H1 (cell line): ENCODE measurements around the gene TEX44. TPM values are rescaled to one million over a fixed set of nuclear protein-coding genes. Genes with fewer than 3 reads are reported as not detected.

Source experiments
- CTCF ChIA-PET: fragments of 300-600 bp; sonication (Branson Sonifier 250); formaldehyde crosslinking; loops from one replicate; lab custom pipeline; 2021; ENCODE audit not compliant: partially characterized antibody; lab: Charles Lee
- POLR2A ChIA-PET: fragments of 300-600 bp; sonication (Branson Sonifier 250); formaldehyde crosslinking; loops from one replicate; lab custom pipeline; 2021; ENCODE audit warnings: inconsistent platforms; ENCODE audit not compliant: partially characterized antibody; lab: Charles Lee
- DNase-seq, 2 experiments: peaks; one replicate each; pipeline versions ENCODE4 v3.0.0 to v3.0.0-alpha.2; 2010 to 2022; ENCODE audit warnings: low spot score in 2 of 2, low read depth in 1 of 2, mixed read lengths in 1 of 2
- FAIRE-seq: peaks from 2 replicates; lab custom pipeline; 2011; peaks lifted over from hg19 to GRCh38; lab: Jason Lieb, UNC
- H2AFZ ChIP-seq: 2 replicates; pipeline ENCODE4 v1.8.1; 2012; ENCODE audit warnings: low read length, inconsistent platforms
- H2AK5ac ChIP-seq: 2 replicates; pipeline ENCODE4 v1.6.1; 2013; ENCODE audit warnings: low read depth, low read length
- H2BK120ac ChIP-seq: replicated peaks from 2 replicates; pipeline ENCODE3; 2013; ENCODE audit warnings: low read depth, low read length, inconsistent platforms
- H2BK12ac ChIP-seq: 2 replicates; pipeline ENCODE4 v1.6.1; 2013; ENCODE audit warnings: low read depth, low read length
- H2BK15ac ChIP-seq: 2 replicates; pipeline ENCODE4 v1.6.1; 2013; ENCODE audit warnings: low read length
- H2BK20ac ChIP-seq: 2 replicates; pipeline ENCODE4 v1.6.1; 2013; ENCODE audit warnings: low read length
- H2BK5ac ChIP-seq: 2 replicates; pipeline ENCODE4 v1.6.1; 2013; ENCODE audit warnings: low read depth, low read length
- H3K14ac ChIP-seq: 2 replicates; pipeline ENCODE4 v1.6.1; 2013; ENCODE audit warnings: inconsistent platforms; ENCODE audit not compliant: insufficient read length
- H3K18ac ChIP-seq: 2 replicates; pipeline ENCODE4 v1.6.1; 2013; ENCODE audit warnings: low read length; ENCODE audit errors: extremely low read depth
- H3K23ac ChIP-seq: 2 replicates; pipeline ENCODE4 v1.6.1; 2013; ENCODE audit warnings: inconsistent platforms; ENCODE audit not compliant: insufficient read length
- H3K23me2 ChIP-seq: 2 replicates; pipeline ENCODE4 v1.6.1; 2013; ENCODE audit warnings: low read depth, low read length
- H3K27ac ChIP-seq: 2 replicates; pipeline ENCODE4 v1.6.1; 2011; ENCODE audit warnings: low read depth, low read length, inconsistent platforms
- H3K27me3 ChIP-seq, 4 experiments: replicated peaks in 1 of 4; 1 replicate in 1 of 4; 2 replicates in 3 of 4; pipeline versions ENCODE4 v1.6.1 to v1.8.1; 2011 to 2013; ENCODE audit warnings: low read length in 3 of 4, mild to moderate bottlenecking in 3 of 4, inconsistent platforms in 2 of 4, mixed read lengths in 2 of 4, moderate library complexity in 1 of 4; ENCODE audit not compliant: control insufficient read depth in 3 of 4, insufficient read depth in 3 of 4; ENCODE audit errors: extremely low read depth in 1 of 4
- H3K36me3 ChIP-seq, 4 experiments: 2 replicates each; pipeline versions ENCODE4 v1.6.1 to v1.8.1; 2011 to 2013; ENCODE audit warnings: mild to moderate bottlenecking in 4 of 4, low read length in 3 of 4, moderate library complexity in 2 of 4, control low read depth in 1 of 4, inconsistent platforms in 1 of 4; ENCODE audit not compliant: insufficient read depth in 4 of 4, control insufficient read depth in 2 of 4
- H3K4ac ChIP-seq: replicated peaks from 2 replicates; pipeline ENCODE3; 2013; ENCODE audit warnings: low read length, low read depth, mixed read lengths, inconsistent platforms; ENCODE audit not compliant: insufficient read length
- H3K4me1 ChIP-seq, 4 experiments: replicated peaks in 1 of 4; 1 replicate in 1 of 4; 2 replicates in 3 of 4; pipeline versions ENCODE4 v1.6.1 to v1.8.1; 2011 to 2013; ENCODE audit warnings: low read length in 3 of 4, inconsistent platforms in 2 of 4, mixed read lengths in 1 of 4; ENCODE audit not compliant: insufficient read depth in 4 of 4, control insufficient read depth in 3 of 4
- H3K4me2 ChIP-seq, 2 experiments: 2 replicates each; pipeline versions ENCODE4 v1.6.1 to v1.8.1; 2011 to 2013; ENCODE audit warnings: low read depth in 2 of 2, low read length in 2 of 2, control low read depth in 1 of 2, inconsistent platforms in 1 of 2, mild to moderate bottlenecking in 1 of 2; ENCODE audit not compliant: insufficient read depth in 1 of 2
- H3K4me3 ChIP-seq, 4 experiments: fragments of 200-600, 300-600 bp in 1 of 4; sonication (generic), shearing (Covaris generic), sonication (Bioruptor Twin) in 1 of 4; 2 replicates each; pipeline versions ENCODE4 v1.5.1 to v1.8.1; 2011 to 2016; ENCODE audit warnings: low read length in 4 of 4, low read depth in 3 of 4, control low read depth in 2 of 4, inconsistent platforms in 2 of 4, mild to moderate bottlenecking in 2 of 4, mixed read lengths in 1 of 4, moderate library complexity in 1 of 4; ENCODE audit not compliant: insufficient read depth in 2 of 4; ENCODE audit errors: extremely low read depth in 1 of 4
- H3K56ac ChIP-seq: replicated peaks from 2 replicates; pipeline ENCODE3; 2013; ENCODE audit warnings: low read depth, mild to moderate bottlenecking, mixed read lengths, low read length, inconsistent platforms; ENCODE audit not compliant: insufficient read length
- H3K79me1 ChIP-seq: 2 replicates; pipeline ENCODE4 v1.6.1; 2013; ENCODE audit warnings: low read depth, low read length, control low read depth
- H3K79me2 ChIP-seq, 2 experiments: 2 replicates each; pipeline versions ENCODE4 v1.6.1 to v1.8.1; 2012 to 2013; ENCODE audit warnings: low read length in 2 of 2, mild to moderate bottlenecking in 2 of 2, inconsistent platforms in 1 of 2; ENCODE audit not compliant: insufficient read depth in 2 of 2, control insufficient read depth in 1 of 2
- H3K9ac ChIP-seq, 4 experiments: replicated peaks in 1 of 4; 1 replicate in 1 of 4; 2 replicates in 3 of 4; pipeline versions ENCODE4 v1.6.1 to v1.8.1; 2011 to 2013; ENCODE audit warnings: low read depth in 3 of 4, low read length in 3 of 4, control low read depth in 2 of 4, mild to moderate bottlenecking in 2 of 4, moderate library complexity in 2 of 4, inconsistent platforms in 1 of 4; ENCODE audit errors: extremely low read depth in 1 of 4
- H3K9me3 ChIP-seq, 2 experiments: 2 replicates each; pipeline versions ENCODE4 v1.6.1 to v1.8.1; 2012 to 2013; ENCODE audit warnings: mild to moderate bottlenecking in 2 of 2, moderate library complexity in 2 of 2, control low read depth in 1 of 2, inconsistent platforms in 1 of 2, low read depth in 1 of 2, low read length in 1 of 2, mixed read lengths in 1 of 2; ENCODE audit not compliant: insufficient read depth in 2 of 2
- H4K20me1 ChIP-seq, 2 experiments: replicated peaks in 1 of 2; 2 replicates each; pipeline versions ENCODE3 to v1.8.1; 2011 to 2013; ENCODE audit warnings: inconsistent platforms in 2 of 2, low read length in 2 of 2, mild to moderate bottlenecking in 1 of 2; ENCODE audit not compliant: insufficient read depth in 2 of 2, control insufficient read depth in 1 of 2
- H4K5ac ChIP-seq: 2 replicates; pipeline ENCODE4 v1.6.1; 2013; ENCODE audit warnings: low read length, low read depth, mixed read lengths, inconsistent platforms; ENCODE audit not compliant: insufficient read length
- H4K8ac ChIP-seq: 2 replicates; pipeline ENCODE4 v1.8.0; 2013; ENCODE audit warnings: mild to moderate bottlenecking, moderate library complexity, low read length, inconsistent platforms; ENCODE audit not compliant: insufficient read depth; ENCODE audit errors: extremely low read depth
- H4K91ac ChIP-seq: replicated peaks from 2 replicates; pipeline ENCODE3; 2013; ENCODE audit warnings: low read length, mixed read lengths, inconsistent platforms; ENCODE audit not compliant: insufficient read length
- CHD2 ChIP-seq: IDR thresholded peaks from 2 replicates; pipeline ENCODE4 v1.6.1; 2012; ENCODE audit warnings: low read length, improper control_type of control experiment
- EP300 ChIP-seq, 2 experiments: IDR thresholded peaks; 1 replicate in 1 of 2; 2 replicates in 1 of 2; pipeline ENCODE4 v1.6.1; 2011 to 2012; ENCODE audit warnings: low read depth in 2 of 2, low read length in 2 of 2, mild to moderate bottlenecking in 2 of 2, borderline replicate concordance in 1 of 2, inconsistent platforms in 1 of 2, moderate library complexity in 1 of 2
- KDM1A ChIP-seq: fragments of 200-600, 300-600 bp; sonication (generic); IDR thresholded peaks from 2 replicates; pipeline ENCODE4 v1.7.1; 2016; ENCODE audit warnings: mild to moderate bottlenecking, low read length, borderline replicate concordance
- MAFK ChIP-seq: IDR thresholded peaks from 2 replicates; pipeline ENCODE4 v1.6.1; 2012; ENCODE audit warnings: low read depth, mild to moderate bottlenecking, improper control_type of control experiment, low read length
- RXRA ChIP-seq: IDR thresholded peaks from 2 replicates; pipeline ENCODE4 v1.6.1; 2011; ENCODE audit warnings: low read depth, mild to moderate bottlenecking, low read length, moderate library complexity; ENCODE audit not compliant: insufficient read depth
- WGBS, 2 experiments: shearing (Covaris generic) in 1 of 2; methylation state at CpG; one replicate each; pipeline versions ENCODE4 v1.1.6 to v1.1.7; 2013 to 2015; ENCODE audit warnings: low lambda C conversion rate in 2 of 2, mixed read lengths in 2 of 2, inconsistent platforms in 1 of 2, low coverage in 1 of 2, missing lambda C conversion rate in 1 of 2; ENCODE audit not compliant: insufficient replicate concordance in 2 of 2, insufficient coverage in 1 of 2, insufficient read length in 1 of 2; ENCODE audit errors: extremely low coverage in 1 of 2, missing lambda C conversion rate in 1 of 2; 5-methylcytosine and 5-hydroxymethylcytosine counted together
- polyA plus RNA-seq, 7 experiments: library from polyadenylated mRNA; depleted of rRNA in 3 of 7; stranded (reverse) in 5 of 7; unstranded in 2 of 7; fragments of >200 nt in 5 of 7; fragments of 200-250 nt in 2 of 7; gene quantifications; 1 replicate in 5 of 7; 2 replicates in 1 of 7; 4 replicates in 1 of 7; pipeline versions ENCODE4 v1.2.1 to v1.2.3, GENCODE V29; 2011 to 2013; ENCODE audit warnings: missing spikeins in 2 of 7, mixed read lengths in 2 of 7
- total RNA-seq: library from RNA; stranded (reverse); fragmentation: NEBNext Ultra II Directional; extraction: Animal tissue kit (Norgen Biotek cat#: 25700); gene quantifications from 2 replicates; pipeline ENCODE4 v1.2.1, GENCODE V29; 2021
- TF ChIP-seq, protein P1 (sequence below): IDR thresholded peaks from 2 replicates; pipeline ENCODE4 v1.6.1; 2012; ENCODE audit warnings: inconsistent platforms
- TF ChIP-seq, protein P2 (sequence below): IDR thresholded peaks from 2 replicates; pipeline ENCODE4 v1.6.1; 2011; ENCODE audit warnings: low read depth, mild to moderate bottlenecking, low read length; ENCODE audit not compliant: insufficient read depth

The TEX44 gene
- total and polyA plus RNA-seq, 2 of the 8 experiments (the other 6 are each of a cell fraction or from before 2014, with no cell fraction given), result not detected

DNA sequence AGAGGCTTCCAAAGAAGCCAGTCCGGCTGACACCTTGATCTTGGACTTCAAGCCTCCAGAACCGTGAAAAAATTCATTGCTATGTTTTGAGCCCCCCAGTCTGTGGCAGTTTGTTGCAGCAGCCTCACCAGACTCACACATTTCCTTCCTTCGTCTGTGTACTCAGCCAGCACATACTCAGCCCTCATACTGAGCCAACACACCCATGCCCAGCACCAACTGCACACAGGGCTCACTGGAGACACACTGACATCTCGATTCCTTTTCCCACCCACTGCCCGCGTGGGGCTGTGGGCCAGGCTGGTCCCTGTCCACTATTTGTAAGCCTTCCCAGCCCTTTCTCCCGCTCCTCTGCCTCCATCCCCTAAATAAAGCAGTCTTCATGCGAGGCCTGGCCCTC is 38.3 kb upstream of the TEX44 start:
- FAIRE-seq, result no peak
- DNase-seq, result no peak
- Histone ChIP-seq H3K4me1 (no peaks in the 10 kb centered on the region; a peak in 1 of 7 replicates), H2BK15ac (0 out of 2 replicates have a peak overlapping the region, but pooled peaks have one; percentile 72), H3K27ac (no peak overlapping the region), H3K18ac (no peak overlapping the region), H3K56ac (no peak overlapping the region), H2BK20ac (no peak overlapping the region), H3K79me2 (no peaks in the 10 kb centered on the region), H2AK5ac (no peak overlapping the region), H2BK5ac (no peak overlapping the region), H3K14ac (no peak overlapping the region), H3K9ac (no peak overlapping the region), H4K91ac (peak overlapping the region; percentile 55), H4K20me1 (no peaks in the 10 kb centered on the region), H2BK120ac (no peak overlapping the region), H3K27me3 (no peaks in the 10 kb centered on the region; a peak in 1 of 7 replicates), H3K23ac (no peak overlapping the region), H3K23me2 (no peaks in the 10 kb centered on the region), H4K5ac (no peak overlapping the region), H4K8ac (no peak overlapping the region), H3K36me3 (no peaks in the 10 kb centered on the region), H2BK12ac (no peak overlapping the region), H3K4ac (no peak overlapping the region), H3K4me3 (no peak overlapping the region), H2AFZ (no peak overlapping the region), H3K4me2 (no peak overlapping the region), H3K9me3 (peaks cover 0 to 11% of the 10 kb centered on the region in 2 experiments; a peak in 2 of 4 replicates), H3K79me1 (no peaks in the 10 kb centered on the region)
- ChIA-PET CTCF (interaction anchor here (0.7 to 7.2 kb wide), 7 partner anchors 7 to 46 kb away, joined by 3 to 49 read pairs (median 9); partner anchors contain the start of gene NMUR1), POLR2A (interaction anchor here (0.8 to 1.8 kb wide), 5 partner anchors 19 to 59 kb away, joined by 3 to 5 read pairs (median 3); no protein-coding TSS in a partner anchor)
- no peak for TF ChIP-seq MAFK
- TF ChIP-seq RXRA, result no peak
- TF ChIP-seq CHD2, result no peak
- TF ChIP-seq KDM1A, result no peak
- TF ChIP-seq EP300 (IDR thresholded peaks at IDR 0.05; ENCODE audit: borderline replicate concordance in 1 of 2, low read depth in 2 of 2, low read length in 2 of 2), result no peak
- TF ChIP-seq, protein P1, sequence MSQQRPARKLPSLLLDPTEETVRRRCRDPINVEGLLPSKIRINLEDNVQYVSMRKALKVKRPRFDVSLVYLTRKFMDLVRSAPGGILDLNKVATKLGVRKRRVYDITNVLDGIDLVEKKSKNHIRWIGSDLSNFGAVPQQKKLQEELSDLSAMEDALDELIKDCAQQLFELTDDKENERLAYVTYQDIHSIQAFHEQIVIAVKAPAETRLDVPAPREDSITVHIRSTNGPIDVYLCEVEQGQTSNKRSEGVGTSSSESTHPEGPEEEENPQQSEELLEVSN, result no peak
- TF ChIP-seq, protein P2, sequence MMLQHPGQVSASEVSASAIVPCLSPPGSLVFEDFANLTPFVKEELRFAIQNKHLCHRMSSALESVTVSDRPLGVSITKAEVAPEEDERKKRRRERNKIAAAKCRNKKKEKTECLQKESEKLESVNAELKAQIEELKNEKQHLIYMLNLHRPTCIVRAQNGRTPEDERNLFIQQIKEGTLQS, result no peak
- WGBS, 2 experiments, result 78% methylated on average over 8 of the region's 8 CpGs; no CpG with 5 or more reads in 1 of the 2 experiments
